ENCODE data around the gene ZC3H8. TPM values are rescaled to one million over a fixed set of nuclear protein-coding genes. Genes with fewer than 3 reads are reported as not detected.

ZC3H8 gene
- total RNA-seq, 1 experiment from 2014 or later, result 19.9 TPM

DNA sequence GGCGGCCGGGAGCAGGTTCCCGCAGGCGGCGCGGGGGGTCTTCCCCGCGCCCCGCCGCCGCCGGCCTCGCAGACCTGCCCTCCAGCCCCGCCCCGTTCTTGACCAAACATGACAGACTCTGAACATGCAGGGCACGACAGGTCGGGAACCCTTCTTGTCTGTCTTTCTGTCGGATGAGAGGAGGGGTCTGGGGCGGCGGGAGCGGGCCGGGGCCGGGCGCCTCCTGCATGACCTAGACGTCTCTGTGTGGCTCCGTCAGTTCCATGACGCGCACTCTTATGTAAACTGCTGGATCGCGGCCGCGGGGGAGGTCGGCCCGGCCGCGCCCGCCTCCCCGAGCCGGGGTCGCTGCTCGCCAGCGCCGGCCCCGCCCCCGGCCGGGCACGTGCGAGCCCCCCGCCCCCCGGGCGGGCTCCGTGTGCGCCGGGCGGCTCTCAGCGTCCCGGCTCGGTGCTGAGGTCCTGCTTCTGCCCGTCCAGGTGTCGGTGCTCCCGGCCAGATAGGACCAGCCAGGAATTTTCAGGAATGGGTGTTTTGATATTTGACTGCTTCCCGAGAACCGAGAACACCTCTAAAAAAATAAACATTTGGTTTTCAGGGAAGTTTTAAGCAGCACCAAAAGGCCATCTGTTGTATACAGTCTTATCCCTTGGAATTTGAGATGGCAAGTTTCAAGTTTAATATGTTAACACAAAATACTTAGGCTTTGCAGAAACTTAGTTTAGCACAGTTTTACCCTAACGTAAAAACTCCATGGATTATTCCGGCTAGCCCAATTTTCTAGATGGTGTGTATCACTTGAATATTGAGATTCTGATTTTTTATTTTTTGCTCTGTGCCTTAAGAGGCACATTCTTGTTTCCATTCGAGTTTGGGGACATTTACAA lies 21.3 kb upstream of the ZC3H8 start:
- H3K9me3 Mint-ChIP-seq (ENCODE audit: unreplicated experiment), result no peaks in the 10 kb centered on the region
- peaks cover 12% of the 10 kb centered on the region for H3K36me3 Mint-ChIP-seq (ENCODE audit: insufficient read depth, unreplicated experiment)
- ChIA-PET CTCF (no interaction called here), POLR2A (interaction anchor here (0.6 kb wide), 1 partner anchor 222 kb away, joined by 3 read pairs; no protein-coding TSS in a partner anchor)
- peak overlapping the region; percentile 98 for H3K4me3 ChIP-seq (ENCODE audit: low read depth, low read length)
- TF ChIP-seq, protein P1, sequence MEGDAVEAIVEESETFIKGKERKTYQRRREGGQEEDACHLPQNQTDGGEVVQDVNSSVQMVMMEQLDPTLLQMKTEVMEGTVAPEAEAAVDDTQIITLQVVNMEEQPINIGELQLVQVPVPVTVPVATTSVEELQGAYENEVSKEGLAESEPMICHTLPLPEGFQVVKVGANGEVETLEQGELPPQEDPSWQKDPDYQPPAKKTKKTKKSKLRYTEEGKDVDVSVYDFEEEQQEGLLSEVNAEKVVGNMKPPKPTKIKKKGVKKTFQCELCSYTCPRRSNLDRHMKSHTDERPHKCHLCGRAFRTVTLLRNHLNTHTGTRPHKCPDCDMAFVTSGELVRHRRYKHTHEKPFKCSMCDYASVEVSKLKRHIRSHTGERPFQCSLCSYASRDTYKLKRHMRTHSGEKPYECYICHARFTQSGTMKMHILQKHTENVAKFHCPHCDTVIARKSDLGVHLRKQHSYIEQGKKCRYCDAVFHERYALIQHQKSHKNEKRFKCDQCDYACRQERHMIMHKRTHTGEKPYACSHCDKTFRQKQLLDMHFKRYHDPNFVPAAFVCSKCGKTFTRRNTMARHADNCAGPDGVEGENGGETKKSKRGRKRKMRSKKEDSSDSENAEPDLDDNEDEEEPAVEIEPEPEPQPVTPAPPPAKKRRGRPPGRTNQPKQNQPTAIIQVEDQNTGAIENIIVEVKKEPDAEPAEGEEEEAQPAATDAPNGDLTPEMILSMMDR (IDR thresholded peaks at IDR 0.05; ENCODE audit: insufficient read depth in 1 of 2, low read depth in 1 of 2, low read length in 1 of 2, severe bottlenecking in 1 of 2, unreplicated experiment in 1 of 2), result no peak
- H3K9me3 ChIP-seq, result no peaks in the 10 kb centered on the region
- intact Hi-C loops (cut with micrococcal nuclease; ENCODE audit: unreplicated experiment), result loop anchor here (1.0 kb wide), 1 partner anchor 25 kb away; no protein-coding TSS in a partner anchor
- DNase-seq, result peak; percentile 93 to 96
- H3K36me3 ChIP-seq (ENCODE audit: control insufficient read depth, insufficient read depth, low read length), result no peaks in the 10 kb centered on the region
- peak overlapping the region; percentile 81 for H3K4me3 Mint-ChIP-seq (ENCODE audit: unreplicated experiment)
- H3K27ac Mint-ChIP-seq (ENCODE audit: unreplicated experiment), result peak overlapping the region; percentile 93
- H3K27me3 ChIP-seq (replicated peaks; ENCODE audit: control insufficient read depth, insufficient read depth, low read length), result no peaks in the 10 kb centered on the region
- H3K4me1 ChIP-seq, result no peaks in the 10 kb centered on the region
- no peaks in the 10 kb centered on the region for H3K27me3 Mint-ChIP-seq (ENCODE audit: insufficient read depth, unreplicated experiment)
- BruUV-seq (replicated peaks), result TSS peak; percentile 68
- peaks cover 7% of the 10 kb centered on the region for H3K4me1 Mint-ChIP-seq (ENCODE audit: low read depth, unreplicated experiment)

DNA sequence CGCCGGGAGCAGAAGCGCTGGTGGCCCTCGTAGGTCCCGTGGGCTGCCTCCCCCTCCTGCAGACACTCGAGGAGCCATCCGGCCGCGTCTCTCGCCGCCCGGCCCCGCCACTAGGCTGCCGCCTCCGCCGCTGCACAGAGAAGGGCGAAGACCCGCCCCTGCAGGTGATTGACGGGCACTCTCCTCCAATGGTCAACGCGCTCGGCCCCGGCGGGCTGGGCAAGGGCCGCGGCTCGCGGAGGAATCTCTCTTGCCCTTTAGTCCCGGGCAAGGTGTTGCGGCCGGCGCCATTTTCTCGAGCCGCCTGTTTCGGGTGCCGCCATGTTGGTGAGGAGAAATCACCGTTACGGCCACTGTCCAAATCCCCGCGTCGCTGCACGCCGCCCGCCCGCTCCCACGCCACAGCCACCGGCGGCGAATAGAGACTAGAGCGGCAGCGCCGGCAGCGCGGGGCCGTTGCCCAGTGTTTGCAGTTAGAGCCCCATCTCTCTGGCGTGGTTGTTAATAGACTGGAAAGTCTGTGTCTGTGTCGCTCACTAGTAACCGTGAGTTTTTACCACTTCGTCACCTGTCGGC lies 20.6 kb upstream of the ZC3H8 start, which contains the start of gene ZC3H6:
TSS of gene ZC3H6 (plus strand) at position 287 of the 576 bp plus-strand sequence. CDS start 398 bp downstream, outside the sequence.
- Histone ChIP-seq H3K4me3 (ENCODE audit: low read depth, low read length) (peak within 1 kb of the TSS; percentile 98), H3K4me1 (no peaks in the 10 kb centered on the region), H3K9me3 (no peaks in the 10 kb centered on the region), H3K27me3 (replicated peaks; ENCODE audit: control insufficient read depth, insufficient read depth, low read length) (no peaks in the 10 kb centered on the region), H3K36me3 (ENCODE audit: control insufficient read depth, insufficient read depth, low read length) (no peaks in the 10 kb centered on the region)
- intact Hi-C loops (cut with micrococcal nuclease; ENCODE audit: unreplicated experiment), result loop anchor here (1.0 kb wide), 1 partner anchor 26 kb away; no protein-coding TSS in a partner anchor
- peak; percentile 98 to 100 for DNase-seq
- no peaks in the 10 kb centered on the region for H3K9me3 Mint-ChIP-seq (ENCODE audit: unreplicated experiment)
- BruUV-seq (replicated peaks), result no TSS peak
- no peaks in the 10 kb centered on the region for H3K27me3 Mint-ChIP-seq (ENCODE audit: insufficient read depth, unreplicated experiment)
- peaks cover 7% of the 10 kb centered on the region for H3K4me1 Mint-ChIP-seq (ENCODE audit: low read depth, unreplicated experiment)
- TF ChIP-seq, protein P1 (IDR thresholded peaks at IDR 0.05; ENCODE audit: insufficient read depth in 1 of 2, low read depth in 1 of 2, low read length in 1 of 2, severe bottlenecking in 1 of 2, unreplicated experiment in 1 of 2), result peak; percentile 17 to 18
- H3K27ac Mint-ChIP-seq (ENCODE audit: unreplicated experiment), result peak within 1 kb of the TSS; percentile 93
- H3K4me3 Mint-ChIP-seq (ENCODE audit: unreplicated experiment), result peak within 1 kb of the TSS; percentile 81
- H3K36me3 Mint-ChIP-seq (ENCODE audit: insufficient read depth, unreplicated experiment), result peaks cover 12% of the 10 kb centered on the region
- ChIA-PET CTCF (no interaction called here), POLR2A (interaction anchor here (0.6 kb wide), 1 partner anchor 221 kb away, joined by 3 read pairs; no protein-coding TSS in a partner anchor)

DNA sequence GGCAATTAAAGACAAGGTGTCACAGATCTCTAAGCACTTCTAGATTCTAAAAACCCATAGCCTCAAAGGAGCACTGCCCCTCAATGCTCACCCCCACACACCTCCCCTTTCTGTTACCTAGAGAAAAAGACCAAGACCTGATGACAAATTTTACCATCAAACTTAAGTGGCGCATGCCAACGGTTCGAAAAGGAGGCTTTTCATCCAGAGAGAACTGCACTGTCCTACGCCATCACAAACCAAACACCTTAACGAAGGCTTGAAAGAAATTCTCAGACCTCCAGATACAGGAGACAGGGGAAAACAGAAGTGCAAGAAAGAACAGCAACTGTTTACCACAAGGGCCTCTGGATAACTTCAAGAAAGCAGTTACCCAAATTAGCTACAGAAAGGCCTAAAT lies 18.5 kb upstream of the ZC3H8 start:
- no peaks in the 10 kb centered on the region for H3K27me3 Mint-ChIP-seq (ENCODE audit: insufficient read depth, unreplicated experiment)
- intact Hi-C loops (cut with micrococcal nuclease; ENCODE audit: unreplicated experiment), result no loop called here

More for the DNA sequence above, 18.5 kb upstream of the ZC3H8 start:
- no peak for DNase-seq
- H3K4me1 Mint-ChIP-seq (ENCODE audit: low read depth, unreplicated experiment), result peaks cover 7% of the 10 kb centered on the region
- no TSS peak for BruUV-seq (replicated peaks)
- no peak overlapping the region for H3K27ac Mint-ChIP-seq (ENCODE audit: unreplicated experiment)
- Histone ChIP-seq H3K27me3 (replicated peaks; ENCODE audit: control insufficient read depth, insufficient read depth, low read length) (no peaks in the 10 kb centered on the region), H3K9me3 (no peaks in the 10 kb centered on the region), H3K4me1 (no peaks in the 10 kb centered on the region), H3K36me3 (ENCODE audit: control insufficient read depth, insufficient read depth, low read length) (no peaks in the 10 kb centered on the region; the same call in 1 of the 2 replicates), H3K4me3 (ENCODE audit: low read depth, low read length) (no peak overlapping the region)
- peaks cover 6% of the 10 kb centered on the region for H3K9me3 Mint-ChIP-seq (ENCODE audit: unreplicated experiment)
- TF ChIP-seq, protein P1 (IDR thresholded peaks at IDR 0.05; ENCODE audit: insufficient read depth in 1 of 2, low read depth in 1 of 2, low read length in 1 of 2, severe bottlenecking in 1 of 2, unreplicated experiment in 1 of 2), result no peak
- ChIA-PET POLR2A (interaction anchor here (0.6 kb wide), 1 partner anchor 37 kb away, joined by 3 read pairs; no protein-coding TSS in a partner anchor), CTCF (interaction anchor here (0.6 kb wide), 1 partner anchor 264 kb away, joined by 3 read pairs; no protein-coding TSS in a partner anchor)
- H3K36me3 Mint-ChIP-seq (ENCODE audit: insufficient read depth, unreplicated experiment), result peaks cover 12% of the 10 kb centered on the region
- H3K4me3 Mint-ChIP-seq (ENCODE audit: unreplicated experiment), result no peak overlapping the region
